Activated CD4-positive, alpha-beta T cell treated with anti-CD3 and anti-CD28 coated beads, Interleukin-2, Interleukin-4, amounts not matched to agents 100 ng/mL and 50 ng/mL, durations not matched to agents 16 hours and 8 hours (primary cell): ENCODE results near the gene ESYT1.
"Not testable (repeated sequence)": the region's sequence is repeated elsewhere in the genome, so short reads cannot be mapped to it uniquely, and the experiment has no call there.

Experiments used
- DNase-seq: peaks from one replicate; pipeline ENCODE4 v3.0.0-alpha.2; 2020; ENCODE audit warnings: low spot score

Gene ESYT1

GRCh38 chr12:56156464-56157200 lies 28.6 kb downstream of the ESYT1 start:
- not testable (repeated sequence) for DNase-seq

GRCh38 chr12:56157201-56158028 lies 29.3 kb downstream of the ESYT1 start:
- peak; percentile 55 for DNase-seq

GRCh38 chr12:56158029-56158925 lies 30.2 kb downstream of the ESYT1 start, which contains the start of gene MYL6:
Gene MYL6 (plus strand): TSS chr12:56158359. CDS start chr12:56158402, 43 bp downstream.
- peak; percentile 98 for DNase-seq

GRCh38 chr12:56158926-56159461 lies 30.9 kb downstream of the ESYT1 start:
- DNase-seq, result peak; percentile 43

DNA sequence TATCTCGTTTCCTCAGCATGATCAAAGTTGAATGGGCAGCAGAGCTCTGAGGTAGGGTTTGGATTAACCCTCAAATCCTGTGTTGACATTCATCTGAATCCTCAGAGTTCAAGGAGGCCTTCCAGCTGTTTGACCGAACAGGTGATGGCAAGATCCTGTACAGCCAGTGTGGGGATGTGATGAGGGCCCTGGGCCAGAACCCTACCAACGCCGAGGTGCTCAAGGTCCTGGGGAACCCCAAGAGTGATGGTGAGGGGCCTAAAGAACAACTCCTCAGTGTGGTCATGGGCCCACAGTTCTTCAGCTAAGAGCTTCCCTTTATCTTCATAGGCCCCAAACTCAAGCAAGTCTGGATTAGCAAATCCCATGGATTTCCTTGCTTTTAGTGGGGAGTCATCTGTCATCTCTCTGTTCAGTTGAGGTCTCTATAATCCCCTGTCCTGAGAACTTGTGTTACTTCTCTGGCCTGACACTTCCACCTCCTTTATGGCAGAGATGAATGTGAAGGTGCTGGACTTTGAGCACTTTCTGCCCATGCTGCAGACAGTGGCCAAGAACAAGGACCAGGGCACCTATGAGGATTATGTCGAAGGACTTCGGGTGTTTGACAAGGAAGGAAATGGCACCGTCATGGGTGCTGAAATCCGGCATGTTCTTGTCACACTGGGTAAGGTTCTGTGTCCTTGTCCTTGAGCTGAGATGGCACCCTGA lies 31.6 kb downstream of the ESYT1 start:
- DNase-seq, result no peak

DNA sequence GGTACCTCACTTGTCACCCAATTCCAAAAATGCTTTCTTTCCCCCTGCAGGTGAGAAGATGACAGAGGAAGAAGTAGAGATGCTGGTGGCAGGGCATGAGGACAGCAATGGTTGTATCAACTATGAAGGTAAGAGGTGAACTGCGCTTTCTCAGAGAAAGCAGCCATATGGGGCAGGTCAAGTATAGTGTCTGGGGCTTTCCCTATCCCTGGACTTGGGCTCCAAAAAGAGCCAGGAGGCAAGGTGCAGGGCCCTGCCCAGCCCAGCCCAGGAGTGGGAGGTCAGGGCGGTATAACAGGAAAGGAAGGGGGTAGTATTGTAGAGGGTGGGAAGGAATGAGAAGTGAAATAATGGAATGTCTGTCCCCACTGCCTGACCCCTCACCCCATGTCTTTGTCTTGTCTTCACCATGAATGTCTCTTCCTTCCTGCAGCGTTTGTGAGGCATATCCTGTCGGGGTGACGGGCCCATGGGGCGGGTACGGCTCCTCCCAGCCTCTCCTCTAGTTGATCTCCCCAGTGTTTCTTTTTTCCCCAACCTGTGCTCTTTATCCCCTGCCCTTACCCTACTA lies 32.2 kb downstream of the ESYT1 start:
- peak; percentile 74 for DNase-seq

GRCh38 chr12:56160894-56161689 lies 33.0 kb downstream of the ESYT1 start:
- no peak for DNase-seq

- DNase-seq, result no peak
Measured at GRCh38 chr12:56161690-56162351, 33.8 kb downstream of the ESYT1 start.

- DNase-seq, result no peak
Measured at GRCh38 chr12:56162468-56163290, 34.6 kb downstream of the ESYT1 start.

DNA sequence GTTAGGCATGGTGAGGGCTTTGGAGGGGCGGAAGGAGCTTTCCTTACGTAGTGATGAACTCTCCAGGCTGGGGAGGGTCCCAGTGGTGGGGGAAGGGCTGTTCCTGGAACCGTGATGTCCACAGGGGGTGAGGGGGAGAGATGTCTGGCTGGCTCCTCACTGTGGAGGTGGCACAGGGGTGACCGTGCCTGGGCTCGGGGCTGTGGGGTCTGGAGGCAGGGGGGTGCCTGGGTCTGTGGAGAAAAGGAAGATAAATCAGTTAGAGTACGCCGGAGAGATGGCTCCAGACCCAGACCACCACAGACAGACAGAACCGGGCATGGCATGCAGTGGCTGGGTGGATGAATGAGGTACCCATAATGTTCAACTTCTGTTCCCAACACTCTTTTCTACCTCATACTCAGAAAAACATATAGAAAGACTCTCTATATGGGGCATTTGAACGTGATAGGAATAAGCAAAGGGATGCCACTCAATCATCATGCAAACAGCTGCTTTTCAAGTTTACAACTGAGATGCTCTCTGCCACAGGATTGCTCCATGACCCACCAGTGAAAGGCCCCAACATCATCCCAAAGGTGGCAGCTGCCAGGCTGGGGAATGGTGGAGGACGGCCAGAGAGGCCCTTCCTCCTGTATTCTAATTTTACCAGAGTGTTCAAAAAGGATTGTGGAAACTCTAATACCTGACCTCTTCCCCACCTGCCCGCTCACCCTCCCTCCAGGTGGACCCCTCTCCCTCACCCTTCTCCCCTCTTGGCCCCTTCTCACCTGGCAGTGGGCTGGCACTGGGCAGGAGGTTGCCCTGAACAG lies 35.7 kb downstream of the ESYT1 start:
- DNase-seq, result no peak

GRCh38 chr12:56164345-56164729 lies 36.3 kb downstream of the ESYT1 start:
- DNase-seq, result no peak

- DNase-seq, result no peak
Measured at GRCh38 chr12:56165369-56165768, 37.3 kb downstream of the ESYT1 start.

GRCh38 chr12:56169229-56169759 lies 41.2 kb downstream of the ESYT1 start:
- DNase-seq, result no peak

DNA sequence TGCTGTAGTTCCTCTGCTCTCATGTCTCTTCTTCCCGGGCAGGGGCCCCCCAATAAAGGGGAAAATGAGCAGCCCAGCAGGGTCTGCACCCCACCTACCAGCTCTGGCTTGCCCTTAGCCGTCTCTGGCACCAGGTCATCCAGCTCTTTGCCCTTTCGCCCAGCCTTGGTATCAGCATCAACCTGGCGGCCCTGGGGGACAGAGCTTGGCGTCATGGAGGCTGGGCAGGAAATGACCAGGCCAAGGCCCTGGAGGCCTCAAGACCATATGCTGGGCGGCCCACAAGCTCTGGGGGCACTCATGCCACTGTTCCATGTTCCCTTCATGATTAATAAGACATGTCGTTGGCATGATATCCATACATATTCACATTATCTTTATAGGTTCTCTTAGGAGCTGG lies 44.8 kb downstream of the ESYT1 start:
- DNase-seq, result no peak

DNA sequence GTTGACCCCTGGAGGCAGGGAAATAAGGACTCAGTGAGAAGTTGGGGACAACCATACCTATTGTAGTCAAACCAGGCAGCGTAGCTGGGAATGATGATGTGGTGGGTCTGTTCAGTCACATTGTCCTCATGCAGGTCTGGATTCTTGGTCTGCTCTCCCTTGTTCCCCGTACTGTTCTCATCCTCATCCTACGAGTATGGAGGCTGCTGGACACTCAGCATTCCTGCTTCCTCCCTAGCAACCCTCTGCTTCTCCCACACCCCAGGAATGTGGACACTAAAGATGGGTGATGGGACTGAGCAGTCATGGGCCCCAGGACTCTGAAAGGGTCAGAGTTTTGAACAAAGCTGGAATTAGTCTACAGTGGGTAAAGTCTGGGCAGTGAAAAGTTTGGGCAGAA lies 50.3 kb downstream of the ESYT1 start:
- DNase-seq, result no peak

DNA sequence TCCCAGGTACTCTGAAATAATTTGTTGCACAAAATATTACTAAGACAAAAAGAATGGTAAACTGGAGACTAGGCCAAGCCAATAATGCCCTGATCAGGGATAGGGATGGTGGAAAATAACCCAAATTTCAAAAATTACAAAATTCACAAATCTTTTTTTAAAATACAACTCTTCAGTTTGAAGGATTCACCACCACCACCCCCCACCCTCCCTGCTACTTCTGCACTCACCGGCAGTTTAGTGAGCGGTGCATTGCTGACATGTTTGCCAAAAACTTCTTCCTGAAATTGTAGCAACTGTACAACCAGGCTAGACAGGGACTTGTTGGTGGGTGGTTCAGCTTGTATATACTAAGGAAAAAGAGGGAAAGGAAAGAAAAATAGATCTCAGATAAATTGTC lies 58.9 kb downstream of the ESYT1 start:
- DNase-seq, result no peak

DNA sequence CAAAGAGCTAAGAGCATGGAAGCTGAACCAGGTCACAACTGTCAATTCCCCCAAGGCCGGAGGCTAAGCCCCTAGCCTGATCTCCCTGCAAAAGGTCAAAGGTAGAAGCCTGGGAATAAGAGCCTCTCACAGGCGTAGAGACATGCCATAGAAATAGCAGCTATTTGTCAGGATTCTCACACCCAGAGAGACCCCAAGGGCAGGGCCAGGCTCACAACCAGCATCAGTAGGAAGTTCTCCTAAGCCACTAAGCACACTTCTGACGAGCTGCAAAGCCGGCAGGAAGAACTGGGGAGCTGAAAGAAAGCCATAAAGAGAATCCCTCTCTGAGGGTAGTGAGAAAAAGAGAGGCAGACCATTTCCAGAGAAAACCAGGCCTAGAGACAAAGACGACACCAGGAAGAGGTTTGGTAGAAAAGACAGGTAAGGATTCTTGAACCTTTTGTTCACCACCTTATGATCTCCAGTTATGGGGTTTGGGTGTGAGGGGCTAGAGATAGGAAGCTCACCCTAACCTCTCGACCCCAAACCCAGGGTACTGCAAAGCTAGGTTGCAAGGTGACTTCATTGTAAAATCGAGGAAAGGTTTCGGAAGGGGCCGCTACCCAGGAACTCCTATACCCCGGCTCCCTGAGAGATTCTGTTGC lies 60.2 kb downstream of the ESYT1 start:
- DNase-seq, result peak; percentile 9
